ENCODE measurements around the gene GNA14. TPM values are rescaled to one million over a fixed set of nuclear protein-coding genes. Genes with fewer than 3 reads are reported as not detected.
"Not testable (repeated sequence)": the region's sequence is repeated elsewhere in the genome, so short reads cannot be mapped to it uniquely, and the experiment has no call there.

Gene GNA14
- 1 to 10 TPM in 2 of 4 donors, under 1 TPM in 2; 0.13 to 1.9 (median 1.0) TPM for total RNA-seq

- 4 to 5% methylated on average over 32 to 35 of the region's 46 CpGs for WGBS, 2 donors
- TF ChIP-seq, protein P1, sequence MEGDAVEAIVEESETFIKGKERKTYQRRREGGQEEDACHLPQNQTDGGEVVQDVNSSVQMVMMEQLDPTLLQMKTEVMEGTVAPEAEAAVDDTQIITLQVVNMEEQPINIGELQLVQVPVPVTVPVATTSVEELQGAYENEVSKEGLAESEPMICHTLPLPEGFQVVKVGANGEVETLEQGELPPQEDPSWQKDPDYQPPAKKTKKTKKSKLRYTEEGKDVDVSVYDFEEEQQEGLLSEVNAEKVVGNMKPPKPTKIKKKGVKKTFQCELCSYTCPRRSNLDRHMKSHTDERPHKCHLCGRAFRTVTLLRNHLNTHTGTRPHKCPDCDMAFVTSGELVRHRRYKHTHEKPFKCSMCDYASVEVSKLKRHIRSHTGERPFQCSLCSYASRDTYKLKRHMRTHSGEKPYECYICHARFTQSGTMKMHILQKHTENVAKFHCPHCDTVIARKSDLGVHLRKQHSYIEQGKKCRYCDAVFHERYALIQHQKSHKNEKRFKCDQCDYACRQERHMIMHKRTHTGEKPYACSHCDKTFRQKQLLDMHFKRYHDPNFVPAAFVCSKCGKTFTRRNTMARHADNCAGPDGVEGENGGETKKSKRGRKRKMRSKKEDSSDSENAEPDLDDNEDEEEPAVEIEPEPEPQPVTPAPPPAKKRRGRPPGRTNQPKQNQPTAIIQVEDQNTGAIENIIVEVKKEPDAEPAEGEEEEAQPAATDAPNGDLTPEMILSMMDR (IDR thresholded peaks at IDR 0.05) = no peak
- no peak for TF ChIP-seq POLR2A (IDR thresholded peaks at IDR 0.05)
- peak in 1 of 2 donors; percentile 88 for DNase-seq (ENCODE audit: low spot score in 2 of 2)
- peak within 1 kb of the TSS; percentile 41 for H3K4me3 ChIP-seq (ENCODE audit: low read depth, poor library complexity, severe bottlenecking)
- intact Hi-C loops (cut with DNase I; ENCODE audit: low total_unique reads) = no loop called here
Observed at GRCh38 chr9:77648234-77649108, at the start of gene GNA14. Gene GNA14 (minus strand): TSS chr9:77648322. CDS start chr9:77647793, 529 bp downstream.

GRCh38 chr9:77697238-77697984, 49.3 kb upstream of the GNA14 start:
- TF ChIP-seq, protein P1 (IDR thresholded peaks at IDR 0.05) = no peak
- no peak for TF ChIP-seq POLR2A (IDR thresholded peaks at IDR 0.05)
- intact Hi-C loops (cut with DNase I; ENCODE audit: low total_unique reads) = no loop called here
- 70 to 72% methylated on average over 1 of the region's 1 CpG for WGBS, 2 donors
- H3K4me3 ChIP-seq (ENCODE audit: low read depth, poor library complexity, severe bottlenecking) = no peak overlapping the region
- DNase-seq (ENCODE audit: low spot score in 2 of 2) = no peak

GRCh38 chr9:77690723-77691122, 42.6 kb upstream of the GNA14 start:
- H3K4me3 ChIP-seq (ENCODE audit: low read depth, poor library complexity, severe bottlenecking); intact Hi-C loops (cut with DNase I; ENCODE audit: low total_unique reads); DNase-seq (ENCODE audit: low spot score in 2 of 2): not testable (repeated sequence)
- WGBS, 2 donors = 96% methylated on average over 3 of the region's 3 CpGs

DNA sequence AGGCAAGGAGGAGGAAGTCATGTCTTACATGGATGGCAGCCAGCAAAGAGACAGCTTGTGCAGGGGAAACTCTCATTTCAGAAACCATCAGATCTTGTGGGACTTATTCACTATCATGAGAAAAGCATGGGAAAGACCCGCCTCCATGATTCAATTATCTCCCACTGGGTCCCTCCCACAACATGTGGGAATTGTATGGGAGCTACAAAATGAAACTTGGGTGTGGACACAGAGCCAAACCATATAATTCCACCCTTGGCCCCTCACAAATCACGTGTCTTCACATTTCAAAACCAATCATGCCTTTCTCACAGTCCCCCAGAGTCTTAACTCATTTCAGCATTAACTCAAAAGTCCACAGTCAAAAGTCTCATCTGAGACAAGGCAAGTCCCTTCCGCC, 42.0 kb upstream of the GNA14 start:
- WGBS, 2 donors = 72 to 75% methylated on average over 3 of the region's 3 CpGs
- DNase-seq (ENCODE audit: low spot score in 2 of 2); H3K4me3 ChIP-seq (ENCODE audit: low read depth, poor library complexity, severe bottlenecking); intact Hi-C loops (cut with DNase I; ENCODE audit: low total_unique reads): not testable (repeated sequence)

DNA sequence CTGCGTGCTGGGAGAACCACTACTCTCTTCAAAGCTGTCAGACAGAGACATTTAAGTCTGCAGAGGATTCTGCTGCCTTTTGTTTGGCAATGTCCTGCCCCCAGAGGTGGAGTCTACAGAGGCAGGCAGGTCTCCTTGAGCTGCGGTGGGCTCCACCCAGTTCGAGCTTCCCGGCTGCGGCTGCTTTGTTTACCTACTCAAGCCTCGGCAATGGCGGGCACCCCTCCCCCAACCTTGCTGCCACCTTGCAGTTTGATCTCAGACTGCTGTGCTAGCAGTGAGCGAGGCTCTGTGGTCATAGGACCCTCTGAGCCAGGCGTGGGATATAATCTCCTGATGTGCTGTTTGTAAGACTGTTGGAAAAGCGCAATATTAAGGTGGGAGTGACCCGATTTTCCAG, 39.6 kb upstream of the GNA14 start:
- intact Hi-C loops (cut with DNase I; ENCODE audit: low total_unique reads); H3K4me3 ChIP-seq (ENCODE audit: low read depth, poor library complexity, severe bottlenecking); DNase-seq (ENCODE audit: low spot score in 2 of 2): not testable (repeated sequence)
- 95 to 96% methylated on average over 11 of the region's 11 CpGs for WGBS, 2 donors

- no peak overlapping the region for H3K4me3 ChIP-seq (ENCODE audit: low read depth, poor library complexity, severe bottlenecking)
- 63 to 73% methylated on average over 5 of the region's 5 CpGs for WGBS, 2 donors
- no peak for DNase-seq (ENCODE audit: low spot score in 2 of 2)
- intact Hi-C loops (cut with DNase I; ENCODE audit: low total_unique reads) = no loop called here
- no peak for TF ChIP-seq POLR2A (IDR thresholded peaks at IDR 0.05)
- TF ChIP-seq, protein P1 (IDR thresholded peaks at IDR 0.05) = no peak
Observed at GRCh38 chr9:77680581-77680980, 32.5 kb upstream of the GNA14 start.

- DNase-seq (ENCODE audit: low spot score in 2 of 2) = no peak
Observed at GRCh38 chr9:77679661-77680368, 31.7 kb upstream of the GNA14 start.

More at GRCh38 chr9:77679661-77680368, 31.7 kb upstream of the GNA14 start:
- H3K4me3 ChIP-seq (ENCODE audit: low read depth, poor library complexity, severe bottlenecking) = no peak overlapping the region
- TF ChIP-seq, protein P1 (IDR thresholded peaks at IDR 0.05) = no peak
- no peak for TF ChIP-seq POLR2A (IDR thresholded peaks at IDR 0.05)
- 87% methylated on average over 9 of the region's 9 CpGs for WGBS, 2 donors
- intact Hi-C loops (cut with DNase I; ENCODE audit: low total_unique reads) = no loop called here

All from lower leg skin (tissue), 4 donors.